ENCODE results near the gene ELL2.
"Not testable (repeated sequence)": the region's sequence is repeated elsewhere in the genome, so short reads cannot be mapped to it uniquely, and the experiment has no call there.

Gene ELL2

GRCh38 chr5:95907740-95908706, 53.6 kb downstream of the ELL2 start:
- no peak for DNase-seq

DNA sequence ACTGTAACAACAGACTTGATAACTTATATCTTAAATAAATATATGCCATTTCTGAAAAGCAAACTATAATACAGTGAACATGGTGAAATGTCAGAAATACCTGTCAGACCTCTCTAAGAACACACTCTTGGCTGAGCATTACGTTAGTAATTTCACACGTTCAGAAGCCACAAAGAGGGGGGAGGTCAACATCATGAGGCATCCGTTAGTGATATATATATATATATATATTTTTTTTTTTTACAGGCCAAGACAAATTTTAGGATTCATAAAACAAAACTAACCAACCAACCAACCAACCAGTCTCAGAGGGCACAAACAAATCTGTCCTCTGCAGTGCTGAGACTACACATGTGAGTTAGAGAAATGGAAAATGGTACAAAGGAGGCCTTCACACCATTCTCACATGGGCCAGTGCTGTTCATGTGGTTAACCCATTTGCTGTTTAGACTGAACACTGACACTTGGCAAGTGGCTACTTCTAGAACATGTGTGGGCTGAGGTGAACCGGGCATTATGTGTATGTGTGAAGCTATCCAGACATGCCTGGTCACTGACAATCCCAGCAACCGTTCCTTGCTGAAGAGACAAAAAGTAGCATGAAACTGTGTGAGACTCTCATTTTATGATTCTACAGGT, 54.5 kb downstream of the ELL2 start:
- no peak for DNase-seq

GRCh38 chr5:95906398-95906797, 55.3 kb downstream of the ELL2 start:
- DNase-seq = not testable (repeated sequence)

- no peak for DNase-seq
Measured at GRCh38 chr5:95904827-95905226, 56.8 kb downstream of the ELL2 start.

- DNase-seq = no peak
Measured at GRCh38 chr5:95903838-95904237, 57.8 kb downstream of the ELL2 start.

GRCh38 chr5:95901676-95902627, 59.7 kb downstream of the ELL2 start:
- DNase-seq = no peak

GRCh38 chr5:95900383-95900958, 61.2 kb downstream of the ELL2 start:
- DNase-seq = no peak

GRCh38 chr5:95899829-95900228, 61.8 kb downstream of the ELL2 start:
- no peak for DNase-seq

GRCh38 chr5:95899006-95899405, 62.6 kb downstream of the ELL2 start:
- no peak for DNase-seq

GRCh38 chr5:95895771-95896170, 65.9 kb downstream of the ELL2 start:
- DNase-seq = no peak

GRCh38 chr5:95895251-95895650, 66.4 kb downstream of the ELL2 start:
- no peak for DNase-seq

DNA sequence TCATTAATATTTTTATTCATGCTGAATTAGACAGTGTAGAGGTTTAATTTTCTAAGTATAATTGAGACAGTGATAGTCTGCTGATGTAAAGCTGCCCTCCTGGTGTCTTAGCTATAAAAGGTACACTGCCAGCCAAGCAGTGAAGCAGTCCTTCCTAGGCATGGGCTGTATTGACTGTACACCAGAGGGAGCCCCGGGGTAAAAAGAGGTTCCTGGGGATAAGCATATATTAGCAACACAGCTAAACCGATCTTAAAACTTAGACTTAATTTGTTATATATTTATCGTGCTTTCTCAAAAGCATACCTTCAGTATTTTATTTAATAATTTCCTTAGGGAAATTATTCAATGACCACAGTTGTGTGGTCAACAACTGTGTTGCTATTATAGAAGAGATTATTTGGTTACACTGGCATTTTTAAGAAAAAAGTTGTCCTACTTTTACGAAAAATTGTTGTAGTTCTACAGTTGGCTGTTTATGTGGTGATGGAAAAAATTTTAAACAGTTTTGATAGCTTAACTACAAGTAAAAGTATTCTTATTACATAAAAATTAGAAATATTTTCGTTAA, 68.8 kb downstream of the ELL2 start:
- peak in 1 of 2 donors; percentile 22 for DNase-seq

- DNase-seq = no peak
Measured at GRCh38 chr5:95891499-95891898, 70.2 kb downstream of the ELL2 start.

DNA sequence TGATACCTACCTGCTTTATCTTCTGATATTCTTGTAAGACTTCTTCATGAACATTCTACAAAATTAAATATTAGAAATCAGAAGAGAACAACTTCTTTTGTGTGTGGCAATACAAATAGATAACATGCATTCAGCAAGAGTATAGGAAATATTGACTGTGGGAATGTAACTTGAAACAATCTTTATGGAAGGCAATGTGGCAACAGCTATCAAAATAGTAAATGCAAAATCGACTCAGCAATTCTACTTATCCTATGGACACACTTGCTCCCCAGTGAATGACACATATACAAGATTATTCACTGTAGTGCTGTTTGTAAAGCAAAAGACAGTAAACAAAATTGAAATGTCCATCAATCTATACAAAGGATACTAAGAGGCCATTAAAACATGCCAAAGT, 72.6 kb downstream of the ELL2 start:
- no peak for DNase-seq

DNA sequence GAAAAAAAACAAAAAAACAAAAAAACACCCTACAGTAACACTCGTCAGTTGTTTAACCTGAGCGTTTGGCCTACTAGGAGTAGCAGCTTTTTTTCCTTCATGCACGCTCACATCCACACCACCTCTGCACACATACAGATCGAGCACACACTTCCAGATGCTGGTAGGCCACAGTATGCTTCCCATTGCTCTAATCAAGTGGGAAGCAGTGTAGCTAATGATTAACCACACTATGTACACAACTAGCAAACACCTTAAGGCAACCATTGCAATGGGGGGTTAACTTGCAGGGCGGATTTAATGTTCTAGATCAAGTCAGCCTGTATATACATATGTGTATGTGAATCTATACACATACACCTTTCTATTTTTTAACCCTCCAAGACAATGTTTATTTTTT, 73.7 kb downstream of the ELL2 start:
- DNase-seq = no peak

DNA sequence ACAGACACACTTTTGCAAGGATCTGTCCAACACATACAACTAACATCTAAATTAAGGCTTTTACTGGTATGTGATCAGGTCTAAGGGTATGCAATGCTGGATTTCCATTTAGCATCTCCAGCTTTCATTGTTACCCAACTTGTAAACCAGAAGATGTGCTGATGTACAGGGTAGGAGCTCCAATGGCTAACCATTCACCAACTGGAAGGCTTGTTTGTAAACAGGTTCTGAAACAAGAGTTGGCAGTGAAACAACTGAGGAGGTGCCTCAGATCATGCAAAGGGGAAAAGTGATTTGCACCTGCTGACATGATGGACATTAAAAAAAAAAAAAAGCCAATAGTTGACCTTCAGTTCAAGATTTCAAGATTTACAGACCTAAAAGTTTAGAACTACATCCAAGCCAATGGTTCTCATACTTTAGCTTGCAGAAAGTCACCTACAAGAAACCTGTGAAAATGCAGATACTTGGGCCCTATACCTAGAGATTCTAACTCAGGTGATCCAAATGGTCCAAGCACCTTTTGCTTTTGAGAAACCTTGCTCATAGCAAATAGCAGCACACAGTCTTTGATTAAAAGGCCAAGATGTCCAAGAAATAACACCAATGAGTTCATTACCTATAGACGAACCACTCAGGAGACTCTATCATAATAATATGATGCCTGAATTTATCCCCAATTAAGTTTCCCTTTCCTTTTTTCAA, 75.2 kb downstream of the ELL2 start:
- DNase-seq = no peak

DNA sequence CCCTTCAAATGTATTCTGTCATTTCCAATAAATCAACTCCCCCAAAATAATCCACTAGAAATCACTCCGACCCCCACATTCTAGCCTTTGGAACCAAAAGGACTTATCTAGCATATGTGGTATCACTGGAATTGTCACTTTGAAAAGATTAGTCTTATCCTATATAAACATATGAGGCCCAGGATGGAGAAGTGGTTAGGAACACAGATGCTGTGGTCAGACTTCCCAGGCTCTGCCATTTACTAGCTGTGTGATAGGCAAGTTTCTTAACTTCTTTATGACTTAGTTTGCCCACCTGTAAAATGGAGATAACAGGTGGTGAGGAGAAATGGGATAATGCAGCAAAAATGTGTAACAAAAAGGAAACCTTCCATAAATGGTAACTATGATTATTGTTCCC, 77.1 kb downstream of the ELL2 start:
- DNase-seq = no peak

GRCh38 chr5:95884017-95884325, 77.7 kb downstream of the ELL2 start:
- DNase-seq = no peak

DNA sequence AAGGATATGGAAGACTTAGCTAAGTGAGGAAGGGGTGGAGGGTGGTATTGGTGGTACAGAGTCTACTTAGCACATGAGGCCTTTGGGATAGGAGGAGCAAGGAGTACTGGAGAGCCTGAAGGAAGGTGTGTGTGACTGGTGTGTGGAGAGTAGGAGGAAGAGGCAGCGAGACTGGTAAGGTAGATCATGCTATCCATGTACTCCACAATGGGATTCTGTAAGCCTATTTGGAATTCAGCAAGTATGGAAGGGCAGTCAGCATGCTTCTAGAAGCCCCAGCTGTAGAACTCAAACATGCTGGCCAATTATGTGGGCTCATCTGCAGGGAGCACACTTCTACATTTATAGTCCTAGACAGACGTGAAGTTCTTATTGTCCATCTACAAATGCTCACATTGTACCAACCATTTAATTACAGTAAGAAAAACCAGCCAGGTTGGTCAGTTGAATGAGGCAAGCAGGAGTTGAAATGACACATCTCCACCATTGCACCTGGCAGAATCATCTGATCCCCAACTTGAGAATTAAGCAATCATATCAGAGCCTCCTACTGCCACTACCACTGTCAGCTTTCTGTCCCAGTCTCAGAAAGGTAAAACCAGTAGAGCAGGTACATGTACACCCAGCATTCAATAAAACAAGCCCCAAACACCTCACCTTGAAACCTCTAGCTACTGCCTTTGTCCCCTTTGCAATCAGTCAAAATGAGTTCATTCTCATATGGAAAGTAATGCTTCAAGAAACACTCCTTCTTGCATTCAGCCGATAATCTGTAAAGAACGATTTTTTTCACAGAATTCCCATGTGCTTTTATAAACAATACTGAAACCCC, 78.2 kb downstream of the ELL2 start:
- no peak for DNase-seq

GRCh38 chr5:95881833-95882232, 79.8 kb downstream of the ELL2 start:
- DNase-seq = no peak

Measured in CD4-positive, alpha-beta T cell treated with Interleukin-1 beta for 1 hour (primary cell).